NB4 (cell line): ENCODE measurements around the gene KLF7.

Experiments used
- MYC ChIP-seq: IDR thresholded peaks from 2 replicates; pipeline ENCODE4 v1.6.1; 2011; ENCODE audit warnings: low read depth, low read length
- POLR2A ChIP-seq: IDR thresholded peaks from 2 replicates; pipeline ENCODE4 v1.6.1; 2011; ENCODE audit warnings: mild to moderate bottlenecking; ENCODE audit not compliant: insufficient read length; ENCODE audit errors: extremely low read depth
- TF ChIP-seq, protein P1 (sequence below): IDR thresholded peaks from one replicate; pipeline ENCODE4 v1.5.1; 2012; ENCODE audit warnings: low read depth, low read length
- TF ChIP-seq, protein P2 (sequence below): IDR thresholded peaks from 2 replicates; pipeline ENCODE4 v1.6.1; 2011; ENCODE audit warnings: low read depth, low read length

- TF ChIP-seq, protein P1, sequence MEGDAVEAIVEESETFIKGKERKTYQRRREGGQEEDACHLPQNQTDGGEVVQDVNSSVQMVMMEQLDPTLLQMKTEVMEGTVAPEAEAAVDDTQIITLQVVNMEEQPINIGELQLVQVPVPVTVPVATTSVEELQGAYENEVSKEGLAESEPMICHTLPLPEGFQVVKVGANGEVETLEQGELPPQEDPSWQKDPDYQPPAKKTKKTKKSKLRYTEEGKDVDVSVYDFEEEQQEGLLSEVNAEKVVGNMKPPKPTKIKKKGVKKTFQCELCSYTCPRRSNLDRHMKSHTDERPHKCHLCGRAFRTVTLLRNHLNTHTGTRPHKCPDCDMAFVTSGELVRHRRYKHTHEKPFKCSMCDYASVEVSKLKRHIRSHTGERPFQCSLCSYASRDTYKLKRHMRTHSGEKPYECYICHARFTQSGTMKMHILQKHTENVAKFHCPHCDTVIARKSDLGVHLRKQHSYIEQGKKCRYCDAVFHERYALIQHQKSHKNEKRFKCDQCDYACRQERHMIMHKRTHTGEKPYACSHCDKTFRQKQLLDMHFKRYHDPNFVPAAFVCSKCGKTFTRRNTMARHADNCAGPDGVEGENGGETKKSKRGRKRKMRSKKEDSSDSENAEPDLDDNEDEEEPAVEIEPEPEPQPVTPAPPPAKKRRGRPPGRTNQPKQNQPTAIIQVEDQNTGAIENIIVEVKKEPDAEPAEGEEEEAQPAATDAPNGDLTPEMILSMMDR = no peak
- TF ChIP-seq POLR2A (no peak), MYC (no peak)
- TF ChIP-seq, protein P2, sequence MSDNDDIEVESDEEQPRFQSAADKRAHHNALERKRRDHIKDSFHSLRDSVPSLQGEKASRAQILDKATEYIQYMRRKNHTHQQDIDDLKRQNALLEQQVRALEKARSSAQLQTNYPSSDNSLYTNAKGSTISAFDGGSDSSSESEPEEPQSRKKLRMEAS = no peak
Observed at GRCh38 chr2:207097278-207097677, 68.5 kb downstream of the KLF7 start.
